GM18909 (cell line): Measurements from ENCODE around the gene IL1A.
A peak's percentile ranks its signal among the peaks of the same experiment; 100 is the strongest.

Source experiments
- ATAC-seq: cut with Tn5 transposase; IDR thresholded peaks from one replicate; pipeline ENCODE4 v1.9.1; 2021; ENCODE audit warnings: mild to moderate bottlenecking; ENCODE audit not compliant: unreplicated experiment, poor library complexity

The IL1A gene

GRCh38 chr2:112793449-112793978 lies 9.2 kb upstream of the IL1A start:
- no peak for ATAC-seq

GRCh38 chr2:112792419-112792818 lies 8.1 kb upstream of the IL1A start:
- ATAC-seq = no peak

GRCh38 chr2:112791693-112792230 lies 7.5 kb upstream of the IL1A start:
- ATAC-seq = no peak

- ATAC-seq = no peak
Measured at GRCh38 chr2:112791019-112791418, 6.7 kb upstream of the IL1A start.

- no peak for ATAC-seq
Measured at GRCh38 chr2:112790305-112790704, 6.0 kb upstream of the IL1A start.

GRCh38 chr2:112789186-112789585 lies 4.9 kb upstream of the IL1A start:
- no peak for ATAC-seq

- no peak for ATAC-seq
Measured at GRCh38 chr2:112788653-112789052, 4.4 kb upstream of the IL1A start.

GRCh38 chr2:112787729-112788393 lies 3.6 kb upstream of the IL1A start:
- ATAC-seq = no peak

- no peak for ATAC-seq
Measured at GRCh38 chr2:112787294-112787693, 3.0 kb upstream of the IL1A start.

- ATAC-seq = no peak
Measured at GRCh38 chr2:112783187-112783714, 1.0 kb downstream of the IL1A start.

GRCh38 chr2:112782234-112782799 lies 2.0 kb downstream of the IL1A start:
- ATAC-seq = peak; percentile 86

GRCh38 chr2:112779598-112779997 lies 4.7 kb downstream of the IL1A start:
- ATAC-seq = no peak

- no peak for ATAC-seq
Measured at GRCh38 chr2:112777036-112777435, 7.3 kb downstream of the IL1A start.

- ATAC-seq = no peak
Measured at GRCh38 chr2:112776113-112776512, 8.2 kb downstream of the IL1A start.

GRCh38 chr2:112774536-112775285 lies 9.6 kb downstream of the IL1A start:
- no peak for ATAC-seq

- ATAC-seq = no peak
Measured at GRCh38 chr2:112773556-112773955, 10.7 kb downstream of the IL1A start.

GRCh38 chr2:112772911-112773475 lies 11.3 kb downstream of the IL1A start:
- ATAC-seq = no peak

- ATAC-seq = no peak
Measured at GRCh38 chr2:112772322-112772721, 12.0 kb downstream of the IL1A start.

GRCh38 chr2:112768432-112768831 lies 15.9 kb downstream of the IL1A start:
- no peak for ATAC-seq

GRCh38 chr2:112767693-112768330 lies 16.5 kb downstream of the IL1A start:
- no peak for ATAC-seq
